Measurements from ENCODE around the gene RGS21.

Gene RGS21

DNA sequence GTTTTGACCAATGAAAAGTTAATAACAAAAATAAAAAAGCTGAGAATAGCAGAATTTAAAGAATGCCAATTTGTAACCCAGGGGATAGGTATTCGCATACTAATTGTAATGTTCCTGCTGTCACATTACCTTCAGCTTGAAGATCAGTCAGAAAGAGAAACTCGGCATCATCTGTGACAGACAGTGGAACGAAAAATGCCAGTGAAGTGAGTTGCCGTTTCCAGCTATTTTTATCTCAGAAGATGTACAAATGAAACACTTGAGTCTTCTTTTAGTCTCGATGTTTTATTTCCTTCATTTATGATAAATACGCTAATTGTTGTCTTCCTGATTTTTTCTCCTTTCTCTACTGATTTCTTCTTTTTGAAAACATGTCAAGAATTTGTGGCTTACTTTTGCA is 26.1 kb downstream of the RGS21 start:
- no peaks in the 10 kb centered on the region for H3K27me3 ChIP-seq
- no peak overlapping the region for H3K27ac ChIP-seq
- H3K4me3 ChIP-seq (ENCODE audit: low read depth in 1 of 2, low read length in 1 of 2) = no peak overlapping the region
- no peaks in the 10 kb centered on the region for H3K36me3 ChIP-seq
- H3K9me3 ChIP-seq = no peaks in the 10 kb centered on the region
- no peaks in the 10 kb centered on the region for H3K4me1 ChIP-seq (ENCODE audit: control insufficient read depth in 1 of 2, insufficient read depth in 1 of 2, low read depth in 1 of 2, low read length in 1 of 2)
- TF ChIP-seq, protein P1, sequence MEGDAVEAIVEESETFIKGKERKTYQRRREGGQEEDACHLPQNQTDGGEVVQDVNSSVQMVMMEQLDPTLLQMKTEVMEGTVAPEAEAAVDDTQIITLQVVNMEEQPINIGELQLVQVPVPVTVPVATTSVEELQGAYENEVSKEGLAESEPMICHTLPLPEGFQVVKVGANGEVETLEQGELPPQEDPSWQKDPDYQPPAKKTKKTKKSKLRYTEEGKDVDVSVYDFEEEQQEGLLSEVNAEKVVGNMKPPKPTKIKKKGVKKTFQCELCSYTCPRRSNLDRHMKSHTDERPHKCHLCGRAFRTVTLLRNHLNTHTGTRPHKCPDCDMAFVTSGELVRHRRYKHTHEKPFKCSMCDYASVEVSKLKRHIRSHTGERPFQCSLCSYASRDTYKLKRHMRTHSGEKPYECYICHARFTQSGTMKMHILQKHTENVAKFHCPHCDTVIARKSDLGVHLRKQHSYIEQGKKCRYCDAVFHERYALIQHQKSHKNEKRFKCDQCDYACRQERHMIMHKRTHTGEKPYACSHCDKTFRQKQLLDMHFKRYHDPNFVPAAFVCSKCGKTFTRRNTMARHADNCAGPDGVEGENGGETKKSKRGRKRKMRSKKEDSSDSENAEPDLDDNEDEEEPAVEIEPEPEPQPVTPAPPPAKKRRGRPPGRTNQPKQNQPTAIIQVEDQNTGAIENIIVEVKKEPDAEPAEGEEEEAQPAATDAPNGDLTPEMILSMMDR (IDR thresholded peaks at IDR 0.05) = no peak

DNA sequence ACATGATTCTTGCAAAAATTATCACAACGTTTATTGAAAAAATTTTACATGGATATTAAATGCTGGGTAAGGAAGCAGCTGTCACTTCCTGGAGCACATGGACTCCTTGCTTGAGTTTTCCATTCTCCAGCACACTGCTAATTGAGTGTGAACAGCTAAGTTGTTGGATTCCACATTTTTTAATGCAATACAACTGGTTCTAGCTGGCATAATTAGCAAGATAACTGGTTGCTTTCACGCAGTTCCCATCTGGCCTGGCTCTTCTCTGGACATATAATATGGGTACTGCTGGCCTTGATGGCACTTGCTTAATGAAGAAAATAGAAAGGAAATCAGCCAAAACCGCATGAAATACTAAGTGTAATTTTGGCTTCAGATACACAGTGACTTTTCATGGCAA is 26.6 kb downstream of the RGS21 start:
- Histone ChIP-seq H3K4me3 (ENCODE audit: low read depth in 1 of 2, low read length in 1 of 2) (no peak overlapping the region), H3K27me3 (no peaks in the 10 kb centered on the region), H3K9me3 (no peaks in the 10 kb centered on the region), H3K36me3 (no peaks in the 10 kb centered on the region), H3K4me1 (ENCODE audit: control insufficient read depth in 1 of 2, insufficient read depth in 1 of 2, low read depth in 1 of 2, low read length in 1 of 2) (no peaks in the 10 kb centered on the region), H3K27ac (no peak overlapping the region)
- TF ChIP-seq, protein P1 (IDR thresholded peaks at IDR 0.05) = no peak

DNA sequence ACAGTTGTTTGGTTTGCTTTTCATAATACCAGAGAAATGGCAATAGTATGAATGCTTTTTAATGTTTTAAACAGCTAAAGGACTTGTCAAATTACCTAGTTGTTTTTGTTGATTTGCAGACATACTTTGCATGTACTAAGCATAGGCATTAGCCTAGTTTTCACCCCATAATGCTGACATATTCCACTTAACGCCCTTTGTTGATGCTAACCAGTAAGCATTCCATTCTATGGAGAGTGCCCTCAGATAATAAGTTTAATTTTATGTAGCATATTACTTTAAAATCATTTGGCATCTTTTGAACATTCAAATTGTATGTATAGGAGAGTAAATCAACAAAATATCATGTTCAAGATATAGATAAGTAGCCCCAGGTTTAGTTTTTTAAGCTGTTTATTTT is 32.5 kb downstream of the RGS21 start:
- H3K9me3 ChIP-seq = no peaks in the 10 kb centered on the region
- no peak overlapping the region for H3K27ac ChIP-seq
- H3K36me3 ChIP-seq = no peaks in the 10 kb centered on the region
- no peaks in the 10 kb centered on the region for H3K27me3 ChIP-seq
- TF ChIP-seq, protein P1 (IDR thresholded peaks at IDR 0.05) = no peak
- H3K4me1 ChIP-seq (ENCODE audit: control insufficient read depth in 1 of 2, insufficient read depth in 1 of 2, low read depth in 1 of 2, low read length in 1 of 2) = no peaks in the 10 kb centered on the region
- H3K4me3 ChIP-seq (ENCODE audit: low read depth in 1 of 2, low read length in 1 of 2) = no peak overlapping the region

DNA sequence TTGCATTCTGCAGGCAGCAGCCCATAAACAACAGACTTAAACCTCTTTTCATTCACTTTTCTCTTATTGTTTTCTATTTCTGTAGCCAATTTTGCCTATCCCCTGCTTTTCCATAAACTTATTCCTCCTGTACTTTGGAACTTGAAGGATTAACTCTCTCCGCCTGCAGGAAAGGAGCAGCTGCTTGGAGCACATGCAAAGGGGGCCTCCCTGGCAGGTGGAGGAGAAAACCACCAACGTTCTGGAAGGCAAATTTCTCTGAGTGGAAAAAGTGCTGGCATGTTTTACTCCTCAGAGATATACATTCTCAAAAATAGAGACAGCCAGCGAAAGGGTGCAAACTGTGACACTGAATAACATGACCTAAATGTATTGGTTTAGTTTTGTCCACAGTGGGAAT is 33.6 kb downstream of the RGS21 start:
- H3K36me3 ChIP-seq = no peaks in the 10 kb centered on the region
- H3K27me3 ChIP-seq = no peaks in the 10 kb centered on the region
- TF ChIP-seq, protein P1 (IDR thresholded peaks at IDR 0.05) = no peak
- H3K27ac ChIP-seq = no peak overlapping the region
- H3K4me3 ChIP-seq (ENCODE audit: low read depth in 1 of 2, low read length in 1 of 2) = no peak overlapping the region
- no peaks in the 10 kb centered on the region for H3K9me3 ChIP-seq
- no peaks in the 10 kb centered on the region for H3K4me1 ChIP-seq (ENCODE audit: control insufficient read depth in 1 of 2, insufficient read depth in 1 of 2, low read depth in 1 of 2, low read length in 1 of 2)

DNA sequence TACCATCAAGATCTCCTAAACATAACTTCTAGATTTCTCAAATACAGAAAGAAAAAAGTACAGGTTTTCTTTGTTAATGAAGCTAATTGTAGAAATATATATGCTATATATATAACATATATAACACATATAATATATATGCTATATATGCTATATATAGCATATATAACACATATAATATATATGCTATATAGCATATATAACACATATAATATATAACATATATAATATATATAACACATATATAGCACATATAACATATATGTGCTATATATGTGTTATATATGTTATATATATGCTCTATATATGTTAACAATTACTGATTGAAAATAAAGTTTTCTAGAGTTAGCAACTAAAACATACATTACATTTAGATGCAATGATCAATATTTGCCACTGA is 34.8 kb downstream of the RGS21 start:
- no peaks in the 10 kb centered on the region for H3K36me3 ChIP-seq

More for the DNA sequence above, 34.8 kb downstream of the RGS21 start:
- Histone ChIP-seq H3K27me3 (no peaks in the 10 kb centered on the region), H3K4me3 (ENCODE audit: low read depth in 1 of 2, low read length in 1 of 2) (no peak overlapping the region), H3K9me3 (no peaks in the 10 kb centered on the region), H3K27ac (no peak overlapping the region), H3K4me1 (ENCODE audit: control insufficient read depth in 1 of 2, insufficient read depth in 1 of 2, low read depth in 1 of 2, low read length in 1 of 2) (no peaks in the 10 kb centered on the region)
- TF ChIP-seq, protein P1 (IDR thresholded peaks at IDR 0.05) = no peak

All from neutrophil (primary cell).